ENCODE measurements around the gene RRP1B.
"Not testable (repeated sequence)": the region's sequence is repeated elsewhere in the genome, so short reads cannot be mapped to it uniquely, and the experiment has no call there.

RRP1B gene, protein sequence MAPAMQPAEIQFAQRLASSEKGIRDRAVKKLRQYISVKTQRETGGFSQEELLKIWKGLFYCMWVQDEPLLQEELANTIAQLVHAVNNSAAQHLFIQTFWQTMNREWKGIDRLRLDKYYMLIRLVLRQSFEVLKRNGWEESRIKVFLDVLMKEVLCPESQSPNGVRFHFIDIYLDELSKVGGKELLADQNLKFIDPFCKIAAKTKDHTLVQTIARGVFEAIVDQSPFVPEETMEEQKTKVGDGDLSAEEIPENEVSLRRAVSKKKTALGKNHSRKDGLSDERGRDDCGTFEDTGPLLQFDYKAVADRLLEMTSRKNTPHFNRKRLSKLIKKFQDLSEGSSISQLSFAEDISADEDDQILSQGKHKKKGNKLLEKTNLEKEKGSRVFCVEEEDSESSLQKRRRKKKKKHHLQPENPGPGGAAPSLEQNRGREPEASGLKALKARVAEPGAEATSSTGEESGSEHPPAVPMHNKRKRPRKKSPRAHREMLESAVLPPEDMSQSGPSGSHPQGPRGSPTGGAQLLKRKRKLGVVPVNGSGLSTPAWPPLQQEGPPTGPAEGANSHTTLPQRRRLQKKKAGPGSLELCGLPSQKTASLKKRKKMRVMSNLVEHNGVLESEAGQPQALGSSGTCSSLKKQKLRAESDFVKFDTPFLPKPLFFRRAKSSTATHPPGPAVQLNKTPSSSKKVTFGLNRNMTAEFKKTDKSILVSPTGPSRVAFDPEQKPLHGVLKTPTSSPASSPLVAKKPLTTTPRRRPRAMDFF

DNA sequence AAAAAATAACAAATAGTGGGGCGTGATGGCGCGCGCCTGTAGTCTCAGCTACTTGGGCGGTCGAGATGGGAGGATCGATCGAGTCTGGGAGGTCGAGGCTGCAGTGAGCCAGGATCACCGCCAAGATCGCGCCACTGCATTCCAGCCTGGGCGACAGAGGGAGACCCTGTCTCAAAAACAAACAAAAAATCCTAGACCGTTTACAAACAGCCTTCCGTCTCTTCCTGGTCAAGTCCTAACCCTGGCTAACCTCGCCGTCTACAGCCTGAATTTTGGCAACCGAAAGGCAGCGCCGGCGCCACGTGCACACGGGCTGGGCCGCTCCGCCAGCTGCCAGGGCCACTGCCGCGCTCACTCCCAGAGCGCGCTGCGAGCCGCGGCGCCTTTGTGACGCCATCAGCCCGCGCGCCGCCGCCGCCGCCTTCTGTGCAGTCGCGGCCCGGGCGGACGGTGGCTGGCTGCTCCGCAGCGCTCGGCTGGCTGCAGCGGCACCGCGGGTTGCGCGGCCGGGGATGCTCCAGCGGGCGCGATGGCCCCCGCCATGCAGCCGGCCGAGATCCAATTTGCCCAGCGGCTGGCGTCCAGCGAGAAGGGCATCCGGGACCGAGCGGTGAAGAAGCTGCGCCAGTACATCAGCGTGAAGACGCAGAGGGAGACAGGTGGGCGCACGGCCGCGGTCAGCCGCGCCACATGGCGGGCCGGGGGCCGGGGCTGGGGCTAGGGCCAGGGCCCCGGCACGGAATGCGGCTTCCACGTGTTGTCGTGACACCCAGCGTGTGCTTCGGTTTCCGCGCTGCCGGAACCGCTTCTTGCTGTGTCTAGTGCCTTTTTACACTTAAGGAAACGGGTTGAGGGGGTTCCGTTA lies at the start of gene RRP1B, which contains the start of gene HSF2BP:
Gene RRP1B, plus strand, starts transcription at position 425 of the 865 bp plus-strand sequence. Its CDS starts 105 bp downstream, at position 530.
Gene HSF2BP, minus strand, starts transcription at position 353 of the 865 bp plus-strand sequence. CDS start 1,392 bp downstream, outside the sequence.
- peaks cover 56% of the 10 kb centered on the region for H3K4me1 Mint-ChIP-seq
- peak; percentile 84 for DNase-seq
- H3K9me3 Mint-ChIP-seq = no peaks in the 10 kb centered on the region
- peak within 1 kb of the TSS; percentile 93 for H3K4me3 Mint-ChIP-seq
- H3K27ac Mint-ChIP-seq = peak within 1 kb of the TSS; percentile 96
- CTCF ChIA-PET = interaction anchor here (1.4 kb wide), 1 partner anchor 14 kb away, joined by 3 read pairs; no protein-coding TSS in a partner anchor
- peaks cover 28% of the 10 kb centered on the region for H3K36me3 Mint-ChIP-seq
- no peaks in the 10 kb centered on the region for H3K27me3 Mint-ChIP-seq

DNA sequence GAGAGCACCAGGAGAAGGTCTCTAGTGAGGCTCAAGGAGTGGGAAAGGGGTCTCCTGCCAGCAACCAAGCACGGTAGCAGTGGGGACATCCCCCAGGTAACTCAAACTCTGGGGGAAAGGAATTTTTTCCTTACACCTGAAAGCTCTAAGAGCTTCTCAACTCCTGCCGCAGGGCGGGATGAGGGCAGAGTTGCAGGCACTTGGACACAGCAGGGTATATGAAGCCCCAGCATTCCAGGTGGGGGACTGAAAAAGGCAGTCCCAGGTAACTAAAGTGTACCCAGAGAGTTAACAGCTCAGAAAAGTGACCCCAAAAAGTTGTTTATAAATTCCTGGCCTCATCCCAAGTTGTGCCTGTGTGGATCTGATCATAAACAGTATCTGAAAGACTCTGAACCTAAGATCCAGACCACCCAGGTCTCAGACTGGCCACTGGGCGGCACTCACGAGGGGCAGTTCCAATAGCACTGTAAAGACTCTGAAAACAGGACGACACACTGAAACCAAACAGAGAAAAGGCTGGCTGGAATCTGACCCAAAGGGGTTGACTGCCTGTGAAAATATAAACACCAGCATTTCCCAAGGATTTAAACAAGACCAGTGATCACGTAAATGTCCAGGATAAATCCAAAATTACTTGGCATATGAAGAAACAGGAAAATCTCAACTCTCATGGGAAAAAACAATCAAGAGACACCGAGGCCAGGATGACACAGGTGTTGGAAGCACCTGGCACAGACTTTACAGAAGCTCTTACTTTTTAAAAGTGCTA lies 47.6 kb upstream of the RRP1B start:
- Mint-ChIP-seq H3K36me3 (no peaks in the 10 kb centered on the region), H3K27ac (no peak overlapping the region), H3K27me3 (peaks cover 4% of the 10 kb centered on the region), H3K9me3 (no peaks in the 10 kb centered on the region), H3K4me3 (no peak overlapping the region), H3K4me1 (peaks cover 9% of the 10 kb centered on the region)
- no peak for DNase-seq
- CTCF ChIA-PET = interaction anchor here (3.5 kb wide), 1 partner anchor 33 kb away, joined by 15 read pairs; no protein-coding TSS in a partner anchor

DNA sequence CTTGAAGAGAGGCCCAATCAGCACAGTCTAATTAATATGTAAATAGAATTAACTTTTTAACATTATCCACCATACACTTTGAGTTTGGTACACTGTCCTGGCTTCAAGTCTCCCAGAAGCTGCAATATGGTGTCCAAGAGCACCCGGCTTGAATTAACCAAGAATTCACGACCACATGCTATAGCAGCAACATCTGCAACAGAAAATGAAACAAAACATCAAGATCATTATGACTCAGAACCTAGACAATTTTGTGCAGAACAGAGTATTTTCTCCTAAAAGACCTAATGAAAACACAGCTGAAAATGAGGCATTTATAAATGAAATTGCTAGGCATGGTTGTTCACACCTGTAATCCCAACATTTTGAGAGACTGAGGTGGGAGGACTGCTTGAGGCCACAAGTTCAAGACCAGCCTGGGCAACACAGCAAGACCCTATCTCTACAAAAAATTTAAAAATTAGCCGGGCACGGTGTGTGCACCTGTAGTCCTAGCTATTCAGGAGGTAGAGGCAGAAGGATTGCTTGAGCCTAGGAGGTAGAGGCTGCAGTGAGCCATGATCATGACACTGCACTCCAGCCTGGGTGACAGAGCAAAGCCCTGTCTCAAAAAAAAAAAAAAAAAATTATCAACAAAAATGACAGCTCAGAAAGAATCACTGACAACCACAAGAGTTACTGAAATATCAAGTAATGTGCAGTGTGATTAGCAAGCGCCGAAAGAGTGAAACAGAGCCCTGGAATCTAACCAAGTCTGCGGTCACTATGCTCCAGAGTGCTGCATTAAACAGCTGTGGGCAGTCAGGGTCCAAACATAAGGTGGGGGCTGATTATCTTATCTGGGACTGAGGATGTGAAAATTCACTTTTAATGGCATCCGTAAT lies 45.4 kb upstream of the RRP1B start:
- Mint-ChIP-seq H3K36me3 (no peaks in the 10 kb centered on the region), H3K27ac (no peak overlapping the region), H3K27me3 (peaks cover 4% of the 10 kb centered on the region), H3K4me1 (peaks cover 9% of the 10 kb centered on the region), H3K9me3 (no peaks in the 10 kb centered on the region), H3K4me3 (no peak overlapping the region)
- no peak for DNase-seq
- CTCF ChIA-PET = interaction anchor here (3.5 kb wide), 1 partner anchor 31 kb away, joined by 15 read pairs; no protein-coding TSS in a partner anchor

DNA sequence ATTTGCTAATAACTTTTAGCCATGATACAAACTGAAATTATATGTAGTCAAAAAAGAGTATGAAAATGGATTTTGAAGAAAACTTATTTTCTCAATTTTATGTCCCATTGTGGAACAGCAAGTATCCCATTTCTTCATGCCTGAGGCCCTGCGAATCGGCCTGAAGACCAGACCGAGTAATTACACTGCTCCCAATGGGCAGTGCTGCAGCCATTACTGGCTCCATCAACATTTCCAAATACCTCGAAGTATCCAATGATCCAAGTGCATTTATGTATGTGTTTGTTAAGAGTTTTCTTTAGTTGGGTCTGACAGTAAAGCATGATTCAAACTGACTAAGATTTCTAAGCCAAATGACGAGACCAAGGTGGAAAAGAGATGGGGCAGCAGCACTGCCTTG lies 44.5 kb upstream of the RRP1B start:
- CTCF ChIA-PET = interaction anchor here (1.3 kb wide), 1 partner anchor 31 kb away, joined by 3 read pairs; no protein-coding TSS in a partner anchor
- Mint-ChIP-seq H3K27ac (no peak overlapping the region), H3K9me3 (peaks cover under 1% of the 10 kb centered on the region), H3K36me3 (no peaks in the 10 kb centered on the region), H3K27me3 (no peaks in the 10 kb centered on the region), H3K4me1 (peaks cover 9% of the 10 kb centered on the region), H3K4me3 (no peak overlapping the region)
- no peak for DNase-seq

DNA sequence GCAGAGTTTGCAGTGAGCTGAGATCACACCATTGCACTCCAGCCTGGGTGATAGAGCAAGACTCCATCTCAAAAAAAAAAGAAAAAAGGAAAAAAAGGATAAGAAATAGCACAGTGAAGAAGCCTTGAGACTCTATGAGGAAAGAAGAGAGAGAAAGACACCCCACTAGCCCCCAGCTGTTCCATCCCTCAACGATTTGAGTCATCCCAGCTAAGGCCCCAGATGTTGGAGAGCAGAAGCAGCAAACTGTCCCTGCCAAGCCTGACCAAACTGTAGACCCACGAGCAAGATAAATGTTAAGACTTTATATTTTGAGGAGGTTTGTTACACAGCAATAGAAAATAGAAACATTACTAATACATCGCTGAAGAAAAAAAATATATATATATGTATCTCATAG lies 42.5 kb upstream of the RRP1B start:
- H3K9me3 Mint-ChIP-seq, H3K27ac Mint-ChIP-seq, H3K4me3 Mint-ChIP-seq, CTCF ChIA-PET, H3K36me3 Mint-ChIP-seq, H3K27me3 Mint-ChIP-seq, DNase-seq: not testable (repeated sequence)
- peaks cover 12% of the 10 kb centered on the region for H3K4me1 Mint-ChIP-seq

DNA sequence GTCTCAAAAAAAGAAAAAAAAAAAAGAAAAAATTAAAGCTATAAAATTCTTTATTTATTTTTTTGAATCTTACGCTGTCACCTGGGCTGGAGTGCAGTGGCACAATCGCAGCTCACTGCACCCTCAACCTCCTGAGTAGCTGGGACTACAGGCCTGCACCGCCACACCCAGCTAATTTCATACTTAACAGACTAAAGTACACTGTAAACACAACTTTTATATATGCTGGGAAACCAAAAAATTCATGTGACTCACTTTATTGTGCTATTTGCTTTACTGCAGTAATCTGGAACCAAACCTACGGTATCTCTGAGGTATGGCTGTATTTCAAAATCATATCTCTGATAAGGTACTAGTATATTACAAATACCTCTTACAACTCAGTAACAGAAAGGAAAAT lies 40.4 kb upstream of the RRP1B start:
- Mint-ChIP-seq H3K36me3 (no peaks in the 10 kb centered on the region), H3K27ac (no peak overlapping the region), H3K4me1 (peaks cover 3% of the 10 kb centered on the region), H3K27me3 (peaks cover 8% of the 10 kb centered on the region), H3K4me3 (no peak overlapping the region), H3K9me3 (peaks cover 4% of the 10 kb centered on the region)
- DNase-seq = no peak
- CTCF ChIA-PET = no interaction called here

DNA sequence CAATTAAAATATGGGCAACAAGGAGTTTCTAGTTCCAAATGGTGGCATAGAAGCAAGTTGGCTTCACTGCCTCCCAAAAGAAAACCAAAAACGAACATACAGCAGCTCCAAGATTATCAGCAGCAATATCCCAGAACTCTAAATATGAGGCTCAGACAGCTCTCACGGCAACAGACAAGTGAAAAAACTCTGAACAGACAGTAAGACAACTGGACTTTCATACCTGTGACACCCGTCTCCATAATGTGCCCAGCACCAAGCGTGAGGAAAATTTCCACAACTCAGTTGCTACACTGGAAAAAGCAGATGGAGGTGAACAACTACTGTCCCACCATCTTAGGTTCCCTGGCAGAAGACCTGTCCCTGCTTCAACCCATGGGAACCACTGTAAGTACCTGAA lies 40.0 kb upstream of the RRP1B start:
- H3K9me3 Mint-ChIP-seq = peaks cover 4% of the 10 kb centered on the region
- no peak overlapping the region for H3K27ac Mint-ChIP-seq
- peaks cover 3% of the 10 kb centered on the region for H3K4me1 Mint-ChIP-seq
- no peaks in the 10 kb centered on the region for H3K36me3 Mint-ChIP-seq
- H3K27me3 Mint-ChIP-seq = peaks cover 10% of the 10 kb centered on the region
- H3K4me3 Mint-ChIP-seq = no peak overlapping the region
- CTCF ChIA-PET = no interaction called here
- no peak for DNase-seq

DNA sequence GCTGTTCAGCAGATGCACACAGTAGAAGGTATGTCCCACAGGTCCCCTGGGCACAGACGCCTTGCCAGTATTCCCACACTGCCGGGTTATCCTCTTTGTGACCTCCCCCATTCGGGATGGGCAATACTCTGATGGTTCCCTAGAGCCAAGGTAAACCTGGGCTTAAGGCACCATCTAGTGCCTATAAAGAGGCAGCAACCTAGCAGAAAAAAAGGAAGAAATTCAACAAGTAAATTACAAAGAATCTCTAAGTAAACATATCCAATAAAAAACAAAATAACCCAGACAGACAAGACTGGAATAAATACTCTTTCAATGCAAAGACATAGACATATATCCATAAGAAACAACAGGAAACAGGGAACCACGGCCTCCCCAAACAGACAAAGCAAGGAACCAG lies 39.5 kb upstream of the RRP1B start:
- H3K4me1 Mint-ChIP-seq = peaks cover 3% of the 10 kb centered on the region
- H3K4me3 Mint-ChIP-seq = no peak overlapping the region
- no peak for DNase-seq
- no peak overlapping the region for H3K27ac Mint-ChIP-seq
- CTCF ChIA-PET = no interaction called here
- H3K27me3 Mint-ChIP-seq = peaks cover 10% of the 10 kb centered on the region
- no peaks in the 10 kb centered on the region for H3K36me3 Mint-ChIP-seq
- H3K9me3 Mint-ChIP-seq = peaks cover 4% of the 10 kb centered on the region

DNA sequence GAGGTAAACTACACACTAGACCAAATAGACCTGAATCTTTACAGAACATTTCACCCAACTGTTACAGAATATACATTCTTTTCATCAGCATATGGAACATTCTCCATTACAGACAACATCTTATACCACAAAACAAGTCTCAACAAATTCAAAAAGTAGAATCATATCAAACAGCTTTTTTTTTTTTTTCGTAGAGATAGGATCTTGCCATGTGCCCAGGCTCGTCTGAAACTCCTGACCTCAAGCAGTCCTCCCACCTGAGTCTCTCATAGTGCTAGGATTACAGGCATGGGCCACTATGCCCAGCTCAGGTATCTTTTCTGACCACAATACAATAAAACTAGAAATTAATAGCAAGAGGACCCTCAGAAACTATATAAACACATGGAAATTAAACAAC lies 36.6 kb upstream of the RRP1B start:
- no peak overlapping the region for H3K27ac Mint-ChIP-seq
- no peaks in the 10 kb centered on the region for H3K36me3 Mint-ChIP-seq
- H3K4me1 Mint-ChIP-seq = peaks cover 3% of the 10 kb centered on the region
- CTCF ChIA-PET = no interaction called here
- H3K9me3 Mint-ChIP-seq = peaks cover 4% of the 10 kb centered on the region
- no peak for DNase-seq
- H3K27me3 Mint-ChIP-seq = peaks cover 14% of the 10 kb centered on the region
- H3K4me3 Mint-ChIP-seq = no peak overlapping the region

DNA sequence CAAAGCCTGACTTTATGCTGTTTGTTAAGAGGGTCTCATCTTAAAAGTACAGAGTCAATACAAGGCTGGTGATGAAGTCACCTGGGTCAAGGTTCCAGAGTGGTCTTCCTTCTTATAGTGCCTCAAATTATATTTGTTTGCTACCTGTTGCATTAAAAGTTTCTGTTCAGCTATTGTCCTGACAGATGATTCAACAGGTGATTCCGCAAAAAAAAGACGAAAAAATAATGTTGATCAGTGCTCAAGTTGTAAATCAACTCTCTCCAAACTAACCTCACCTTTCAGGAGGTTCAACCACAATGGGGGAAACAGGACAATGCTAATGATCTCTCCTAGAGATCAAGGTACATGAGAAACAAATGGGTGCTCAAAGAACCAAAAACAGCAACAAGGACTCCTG lies 35.8 kb upstream of the RRP1B start:
- peaks cover 4% of the 10 kb centered on the region for H3K9me3 Mint-ChIP-seq
- peaks cover 3% of the 10 kb centered on the region for H3K4me1 Mint-ChIP-seq
- no peaks in the 10 kb centered on the region for H3K36me3 Mint-ChIP-seq
- CTCF ChIA-PET = no interaction called here
- no peak overlapping the region for H3K27ac Mint-ChIP-seq
- no peak for DNase-seq
- no peak overlapping the region for H3K4me3 Mint-ChIP-seq
- peaks cover 14% of the 10 kb centered on the region for H3K27me3 Mint-ChIP-seq

DNA sequence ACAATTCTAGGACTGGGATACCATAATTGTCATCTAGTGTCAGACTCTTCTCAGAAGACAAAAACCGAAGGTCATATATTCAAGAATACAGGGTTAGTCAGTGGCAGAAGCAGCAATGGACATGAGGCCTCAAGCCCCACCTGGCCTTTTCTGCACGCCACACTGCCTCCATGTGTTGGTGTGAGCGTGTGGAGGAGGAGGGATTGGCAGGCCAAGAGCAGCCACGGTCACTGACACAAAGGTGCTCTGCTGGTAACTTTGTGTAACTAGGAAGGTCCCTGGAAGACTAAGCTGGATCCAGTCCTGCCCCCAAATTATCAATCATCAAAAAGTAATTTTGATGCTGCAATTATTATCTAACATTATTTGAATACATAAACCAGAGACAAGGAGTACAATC lies 35.0 kb upstream of the RRP1B start:
- H3K27ac Mint-ChIP-seq = no peak overlapping the region
- CTCF ChIA-PET = no interaction called here
- H3K4me1 Mint-ChIP-seq = peaks cover 3% of the 10 kb centered on the region
- no peak overlapping the region for H3K4me3 Mint-ChIP-seq
- peaks cover 14% of the 10 kb centered on the region for H3K27me3 Mint-ChIP-seq
- no peaks in the 10 kb centered on the region for H3K36me3 Mint-ChIP-seq
- H3K9me3 Mint-ChIP-seq = peaks cover 4% of the 10 kb centered on the region
- no peak for DNase-seq

DNA sequence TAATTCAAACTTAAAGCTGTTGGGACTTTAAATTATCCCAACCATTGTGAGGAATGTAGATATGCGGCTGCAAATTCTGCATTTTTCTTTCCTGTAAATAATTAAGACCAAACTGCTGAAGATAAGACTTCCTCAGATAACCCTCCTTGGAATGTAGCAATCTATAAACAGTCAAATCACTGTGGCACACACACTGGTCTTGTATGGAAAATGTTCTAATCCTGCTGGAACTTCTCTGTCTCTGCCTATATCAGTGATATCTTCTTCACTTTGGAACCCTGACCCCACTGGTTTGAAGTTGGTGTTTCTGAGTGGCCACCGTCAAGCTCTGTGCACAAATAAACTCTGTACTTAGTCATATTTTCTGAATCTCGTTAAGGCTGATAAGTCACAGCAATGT lies 33.0 kb upstream of the RRP1B start:
- Mint-ChIP-seq H3K4me3 (no peak overlapping the region), H3K9me3 (no peaks in the 10 kb centered on the region), H3K36me3 (no peaks in the 10 kb centered on the region), H3K27ac (no peak overlapping the region), H3K4me1 (no peaks in the 10 kb centered on the region), H3K27me3 (peaks cover 11% of the 10 kb centered on the region)
- DNase-seq = no peak
- CTCF ChIA-PET = no interaction called here

DNA sequence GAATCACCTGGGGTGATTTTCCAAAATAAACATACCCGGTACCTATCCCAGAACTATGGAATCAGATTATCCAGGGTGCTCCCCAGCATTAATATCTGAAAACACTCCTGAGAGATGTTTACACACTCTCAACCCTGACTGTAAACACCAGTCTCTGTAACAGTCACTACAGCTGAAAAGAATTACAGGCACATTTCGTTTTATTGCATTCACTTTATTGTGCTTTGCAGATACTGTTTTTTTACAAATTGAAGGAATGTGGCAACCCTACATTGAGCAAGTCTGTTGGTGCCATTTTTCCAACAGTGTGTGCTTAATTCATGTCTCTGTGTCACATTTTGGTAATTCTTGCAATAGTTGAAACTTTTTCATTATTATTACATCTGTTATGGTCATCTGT lies 31.8 kb upstream of the RRP1B start:
- Mint-ChIP-seq H3K36me3 (no peaks in the 10 kb centered on the region), H3K4me3 (no peak overlapping the region), H3K27me3 (peaks cover 10% of the 10 kb centered on the region), H3K4me1 (no peaks in the 10 kb centered on the region), H3K9me3 (no peaks in the 10 kb centered on the region), H3K27ac (no peak overlapping the region)
- no peak for DNase-seq
- CTCF ChIA-PET = no interaction called here
